ENCODE results near the gene SORD. TPM values are rescaled to one million over a fixed set of nuclear protein-coding genes. Genes with fewer than 3 reads are reported as not detected.
"Not testable (repeated sequence)": the region's sequence is repeated elsewhere in the genome, so short reads cannot be mapped to it uniquely, and the experiment has no call there.

The SORD gene
- total RNA-seq, 1 donor from 2014 or later = 10.5 TPM

GRCh38 chr15:44999105-44999504 is 23.9 kb upstream of the SORD start:
- Histone ChIP-seq H3K27me3 (ENCODE audit: low read depth) (no peaks in the 10 kb centered on the region), H3K4me1 (no peaks in the 10 kb centered on the region), H3K27ac (no peak overlapping the region), H3K4me3 (no peak overlapping the region), H3K36me3 (no peaks in the 10 kb centered on the region), H3K9me3 (no peaks in the 10 kb centered on the region)
- no peak for ATAC-seq
- DNase-seq = no peak
- intact Hi-C loops (cut with DNase I) = no loop called here
- TF ChIP-seq, protein P1, sequence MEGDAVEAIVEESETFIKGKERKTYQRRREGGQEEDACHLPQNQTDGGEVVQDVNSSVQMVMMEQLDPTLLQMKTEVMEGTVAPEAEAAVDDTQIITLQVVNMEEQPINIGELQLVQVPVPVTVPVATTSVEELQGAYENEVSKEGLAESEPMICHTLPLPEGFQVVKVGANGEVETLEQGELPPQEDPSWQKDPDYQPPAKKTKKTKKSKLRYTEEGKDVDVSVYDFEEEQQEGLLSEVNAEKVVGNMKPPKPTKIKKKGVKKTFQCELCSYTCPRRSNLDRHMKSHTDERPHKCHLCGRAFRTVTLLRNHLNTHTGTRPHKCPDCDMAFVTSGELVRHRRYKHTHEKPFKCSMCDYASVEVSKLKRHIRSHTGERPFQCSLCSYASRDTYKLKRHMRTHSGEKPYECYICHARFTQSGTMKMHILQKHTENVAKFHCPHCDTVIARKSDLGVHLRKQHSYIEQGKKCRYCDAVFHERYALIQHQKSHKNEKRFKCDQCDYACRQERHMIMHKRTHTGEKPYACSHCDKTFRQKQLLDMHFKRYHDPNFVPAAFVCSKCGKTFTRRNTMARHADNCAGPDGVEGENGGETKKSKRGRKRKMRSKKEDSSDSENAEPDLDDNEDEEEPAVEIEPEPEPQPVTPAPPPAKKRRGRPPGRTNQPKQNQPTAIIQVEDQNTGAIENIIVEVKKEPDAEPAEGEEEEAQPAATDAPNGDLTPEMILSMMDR (IDR thresholded peaks at IDR 0.05) = no peak

GRCh38 chr15:45001180-45001579 is 21.8 kb upstream of the SORD start:
- H3K9me3 ChIP-seq; H3K4me1 ChIP-seq; DNase-seq; H3K36me3 ChIP-seq; H3K4me3 ChIP-seq; H3K27ac ChIP-seq; ATAC-seq; intact Hi-C loops (cut with DNase I); H3K27me3 ChIP-seq (ENCODE audit: low read depth): not testable (repeated sequence)

GRCh38 chr15:45003731-45004410 is 19.1 kb upstream of the SORD start:
- ATAC-seq; H3K4me1 ChIP-seq; H3K4me3 ChIP-seq; H3K27ac ChIP-seq; H3K9me3 ChIP-seq; DNase-seq; intact Hi-C loops (cut with DNase I); H3K27me3 ChIP-seq (ENCODE audit: low read depth); H3K36me3 ChIP-seq: not testable (repeated sequence)

DNA sequence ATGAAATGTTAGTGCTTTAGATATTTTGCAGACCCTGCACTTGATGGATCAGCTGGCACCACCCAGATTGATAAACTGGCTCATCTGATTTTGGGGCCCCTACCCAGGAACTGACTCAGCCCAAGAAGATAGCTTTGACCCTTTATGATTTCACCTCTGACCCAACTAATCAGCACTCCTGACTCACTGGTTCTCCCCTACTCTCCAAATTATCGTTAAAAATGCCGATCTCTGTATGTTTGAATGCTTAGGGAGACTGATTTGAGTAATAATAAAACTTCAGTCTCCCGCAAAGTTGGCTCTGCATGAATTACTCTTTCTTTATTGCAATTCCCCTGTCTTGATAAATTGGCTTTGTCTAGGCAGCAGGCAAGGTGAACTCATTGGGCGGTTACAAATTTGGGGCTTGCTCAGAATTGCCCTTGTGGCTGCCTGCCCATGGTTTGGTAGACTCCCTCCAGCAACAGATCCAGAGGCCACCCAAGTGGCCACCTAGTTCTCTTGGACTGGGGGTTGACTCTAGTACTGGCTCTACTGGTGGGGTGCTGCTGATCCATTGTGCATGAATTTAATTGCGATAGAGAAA is 18.3 kb upstream of the SORD start:
- H3K36me3 ChIP-seq; H3K4me3 ChIP-seq; H3K9me3 ChIP-seq; H3K27me3 ChIP-seq (ENCODE audit: low read depth); H3K27ac ChIP-seq; DNase-seq; intact Hi-C loops (cut with DNase I); ATAC-seq; H3K4me1 ChIP-seq: not testable (repeated sequence)

DNA sequence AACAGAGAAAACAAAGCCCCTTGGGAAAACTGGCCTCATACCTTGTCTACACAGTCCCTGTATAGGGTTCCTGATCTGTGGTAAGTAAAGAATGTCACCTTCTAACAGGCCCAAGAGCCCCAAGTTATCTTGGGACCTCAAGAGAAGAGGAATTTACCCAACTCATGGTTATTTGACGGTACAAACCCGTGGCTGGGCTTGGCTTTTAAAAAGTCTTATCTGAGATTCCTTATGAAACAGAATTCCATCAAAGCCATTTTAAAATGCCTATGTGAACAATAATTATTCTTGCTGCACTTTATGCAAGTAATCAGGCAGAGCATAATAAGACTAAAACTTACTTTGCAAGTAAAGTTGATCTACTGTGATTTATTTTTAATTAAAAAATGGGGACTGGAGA is 13.9 kb upstream of the SORD start:
- intact Hi-C loops (cut with DNase I) = no loop called here
- H3K27ac ChIP-seq = no peak overlapping the region
- ATAC-seq = no peak
- no peak overlapping the region for H3K4me3 ChIP-seq
- H3K27me3 ChIP-seq (ENCODE audit: low read depth) = no peaks in the 10 kb centered on the region
- no peak for DNase-seq
- no peaks in the 10 kb centered on the region for H3K9me3 ChIP-seq
- no peaks in the 10 kb centered on the region for H3K4me1 ChIP-seq
- no peaks in the 10 kb centered on the region for H3K36me3 ChIP-seq
- TF ChIP-seq, protein P1 (IDR thresholded peaks at IDR 0.05) = no peak

DNA sequence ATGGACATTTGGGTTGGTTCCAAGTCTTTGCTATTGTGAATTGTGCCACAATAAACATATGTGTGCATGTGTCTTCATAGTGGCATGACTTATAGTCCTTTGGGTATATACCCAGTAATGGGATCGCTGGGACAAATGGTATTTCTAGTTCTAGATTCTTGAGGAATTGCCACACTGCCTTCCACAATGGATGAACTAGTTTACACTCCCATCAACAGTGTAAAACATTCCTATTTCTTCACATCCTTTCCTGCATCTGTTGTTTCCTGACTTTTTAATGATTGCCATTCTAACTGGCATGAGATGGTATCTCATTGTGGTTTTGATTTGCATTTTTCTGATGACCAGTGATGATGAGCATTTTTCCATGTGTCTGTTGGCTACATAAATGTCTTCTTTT is 7.9 kb upstream of the SORD start:
- ATAC-seq; H3K4me3 ChIP-seq; H3K27ac ChIP-seq; DNase-seq; H3K27me3 ChIP-seq (ENCODE audit: low read depth); intact Hi-C loops (cut with DNase I); H3K36me3 ChIP-seq; H3K9me3 ChIP-seq; H3K4me1 ChIP-seq: not testable (repeated sequence)

- intact Hi-C loops (cut with DNase I); H3K27me3 ChIP-seq (ENCODE audit: low read depth); H3K9me3 ChIP-seq; DNase-seq; H3K4me3 ChIP-seq; H3K36me3 ChIP-seq; ATAC-seq; H3K27ac ChIP-seq: not testable (repeated sequence)
- H3K4me1 ChIP-seq = peaks cover 16% of the 10 kb centered on the region
These were observed 2.6 kb upstream of the SORD start for GRCh38 chr15:45020222-45020900.

- DNase-seq; H3K9me3 ChIP-seq; H3K27ac ChIP-seq; H3K4me3 ChIP-seq; H3K27me3 ChIP-seq (ENCODE audit: low read depth); ATAC-seq; intact Hi-C loops (cut with DNase I); H3K36me3 ChIP-seq: not testable (repeated sequence)
- H3K4me1 ChIP-seq = peaks cover 16% of the 10 kb centered on the region
These were observed 2.1 kb upstream of the SORD start for GRCh38 chr15:45020901-45021259.

All from lower lobe of right lung (tissue), 2 donors.